ENCODE measurements around the gene SRRM3. TPM values are rescaled to one million over a fixed set of nuclear protein-coding genes. Genes with fewer than 3 reads are reported as not detected.
"Not testable (repeated sequence)": the region's sequence is repeated elsewhere in the genome, so short reads cannot be mapped to it uniquely, and the experiment has no call there.

SRRM3 gene
- total RNA-seq, 1 experiment from 2014 or later: 12.7 TPM

GRCh38 chr7:76334320-76334967, 132.7 kb downstream of the SRRM3 start:
- DNase-seq (ENCODE audit: low read depth, low spot score) (no peak), ATAC-seq (no peak)
- Histone ChIP-seq H3K9me2 (ENCODE audit: insufficient read depth) (no peaks in the 10 kb centered on the region), H3K4me2 (ENCODE audit: low read length) (no peak overlapping the region), H3K9ac (ENCODE audit: low read length) (no peak overlapping the region), H4K20me1 (ENCODE audit: insufficient read depth) (peaks cover 32% of the 10 kb centered on the region; the same call in 1 of the 2 replicates), H3K36me3 (ENCODE audit: control insufficient read depth in 1 of 2, insufficient read depth in 2 of 2, low read length in 2 of 2) (peaks cover 14 to 27% of the 10 kb centered on the region in 2 experiments; a peak in 3 of 4 replicates), H3K27me3 (ENCODE audit: insufficient read depth, low read length) (no peaks in the 10 kb centered on the region), H2AFZ (ENCODE audit: low read depth, low read length, poor library complexity, severe bottlenecking) (no peak overlapping the region), H3K9me3 (ENCODE audit: control insufficient read depth in 1 of 2, insufficient read depth in 1 of 2, low read depth in 1 of 2, low read length in 2 of 2) (no peaks in the 10 kb centered on the region), H3K4me1 (ENCODE audit: control insufficient read depth in 1 of 2, insufficient read depth in 2 of 2, low read length in 2 of 2) (peaks cover 2 to 18% of the 10 kb centered on the region in 2 experiments; a peak in 1 of 4 replicates), H3K27ac (ENCODE audit: low read depth, low read length) (no peak overlapping the region), H3K4me3 (replicated peaks in 1 of 2; ENCODE audit: low read depth in 1 of 2, low read length in 2 of 2) (no peak overlapping the region), H3K79me2 (ENCODE audit: insufficient read depth, low read length) (peaks cover 100% of the 10 kb centered on the region)
- POLR2A ChIA-PET: interaction anchor here (1.2 kb wide), 1 partner anchor 16 kb away, joined by 3 read pairs; no protein-coding TSS in a partner anchor
- CTCF ChIA-PET: no interaction called here
- no TSS peak for BruUV-seq (replicated peaks)
- RAD21 ChIA-PET (ENCODE audit: low non-redundant PET in 1 of 2, low total read pairs in 2 of 2, uncharacterized antibody in 2 of 2, unreplicated experiment in 2 of 2): no interaction called here
- TF ChIP-seq ELF1 (IDR thresholded peaks at IDR 0.05; ENCODE audit: borderline replicate concordance, low read depth) (no peak), EZH2 (IDR thresholded peaks at IDR 0.05) (no peak), EGR1 (IDR thresholded peaks at IDR 0.05; ENCODE audit: low read depth) (no peak), YY1 (IDR thresholded peaks at IDR 0.05; ENCODE audit: extremely low read depth, insufficient replicate concordance, low read depth, low read length) (no peak)
- intact Hi-C loops (cut with micrococcal nuclease): no loop called here

GRCh38 chr7:76335417-76335816, 133.7 kb downstream of the SRRM3 start:
- CTCF ChIA-PET: interaction anchor here (0.6 kb wide), 1 partner anchor 24 kb away, joined by 4 read pairs; no protein-coding TSS in a partner anchor
- H3K9me2 ChIP-seq (ENCODE audit: insufficient read depth); H3K4me2 ChIP-seq (ENCODE audit: low read length); H2AFZ ChIP-seq (ENCODE audit: low read depth, low read length, poor library complexity, severe bottlenecking); H3K9me3 ChIP-seq (ENCODE audit: control insufficient read depth in 1 of 2, insufficient read depth in 1 of 2, low read depth in 1 of 2, low read length in 2 of 2); H3K9ac ChIP-seq (ENCODE audit: low read length); H3K4me3 ChIP-seq (replicated peaks in 1 of 2; ENCODE audit: low read depth in 1 of 2, low read length in 2 of 2); H3K27me3 ChIP-seq (ENCODE audit: insufficient read depth, low read length); ATAC-seq; POLR2A ChIA-PET; RAD21 ChIA-PET (ENCODE audit: low non-redundant PET in 1 of 2, low total read pairs in 2 of 2, uncharacterized antibody in 2 of 2, unreplicated experiment in 2 of 2); BruUV-seq (replicated peaks); H3K27ac ChIP-seq (ENCODE audit: low read depth, low read length); intact Hi-C loops (cut with micrococcal nuclease); DNase-seq (ENCODE audit: low read depth, low spot score): not testable (repeated sequence)
- H3K36me3 ChIP-seq (ENCODE audit: control insufficient read depth in 1 of 2, insufficient read depth in 2 of 2, low read length in 2 of 2): peaks cover 16 to 17% of the 10 kb centered on the region in 2 experiments; a peak in 3 of 4 replicates
- H3K4me1 ChIP-seq (ENCODE audit: control insufficient read depth in 1 of 2, insufficient read depth in 2 of 2, low read length in 2 of 2): peaks cover 6 to 22% of the 10 kb centered on the region in 2 experiments
- peaks cover 31% of the 10 kb centered on the region; the same call in 1 of the 2 replicates for H4K20me1 ChIP-seq (ENCODE audit: insufficient read depth)
- H3K79me2 ChIP-seq (ENCODE audit: insufficient read depth, low read length): peaks cover 100% of the 10 kb centered on the region

All from HCT116 (cell line).